DMS79 treated with DMSO at 0.1 percent for 48 hours (cell line): Measurements from ENCODE around the gene R3HDML.

Experiments used
- DNase-seq: peaks from one replicate; lab custom pipeline; 2025; lab: John Stamatoyannopoulos, UW

R3HDML gene

DNA sequence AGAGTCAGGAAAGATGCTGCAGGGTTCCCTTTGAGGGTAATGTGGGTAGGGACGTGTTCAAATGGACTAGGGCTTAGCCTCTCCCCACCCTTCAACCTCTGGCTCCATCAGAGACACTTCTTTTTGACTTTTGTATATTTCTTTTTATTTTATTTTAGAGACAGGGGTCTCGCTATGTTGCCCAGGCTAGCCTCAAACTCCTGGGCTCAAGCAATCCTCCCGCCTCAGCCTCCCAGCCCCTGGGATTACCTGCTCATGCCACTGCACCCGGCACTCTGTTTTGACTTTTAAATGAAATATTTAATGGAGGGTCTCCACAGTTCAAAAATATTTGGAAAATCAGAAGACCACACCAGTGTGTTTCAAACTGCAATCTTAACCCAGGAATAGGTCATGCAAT, 27.2 kb downstream of the R3HDML start:
- DNase-seq, result no peak

DNA sequence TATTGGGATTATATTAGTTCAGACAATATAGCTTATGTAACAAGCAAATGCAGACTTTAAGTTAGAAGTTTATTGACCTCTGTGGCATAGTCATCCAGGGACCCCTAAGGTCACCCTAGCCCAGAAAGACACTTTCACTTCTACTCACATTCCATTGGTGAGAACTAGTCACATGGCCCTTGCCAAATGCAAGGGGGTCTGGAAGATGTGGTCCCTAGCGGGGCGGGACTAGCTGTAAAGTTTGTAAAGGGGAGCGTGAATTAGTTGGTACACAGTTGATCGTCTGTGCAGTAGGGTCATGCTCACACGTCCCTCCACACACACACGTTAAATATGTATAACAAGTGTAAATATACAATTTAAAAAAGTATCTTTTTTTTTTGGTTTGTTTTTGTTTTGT, 27.9 kb downstream of the R3HDML start:
- no peak for DNase-seq

DNA sequence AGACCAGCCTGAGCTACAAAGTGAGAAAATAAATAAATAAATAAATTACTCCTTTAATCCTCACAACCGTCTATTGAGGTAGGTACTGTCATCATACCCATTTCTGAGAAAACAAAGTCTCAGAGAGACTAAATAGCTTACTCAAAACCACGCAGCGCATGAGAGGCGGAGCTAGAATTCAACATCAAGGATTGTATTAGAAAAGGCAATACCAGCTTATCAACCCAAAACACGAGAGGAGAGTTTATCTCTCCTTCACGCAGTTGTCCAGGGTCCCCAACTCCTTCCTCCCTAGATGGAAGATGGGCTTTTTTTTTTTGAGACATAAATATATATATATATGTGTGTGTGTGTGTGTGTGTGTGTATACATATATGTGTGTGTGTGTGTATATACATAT, 30.9 kb downstream of the R3HDML start:
- DNase-seq, result no peak

DNA sequence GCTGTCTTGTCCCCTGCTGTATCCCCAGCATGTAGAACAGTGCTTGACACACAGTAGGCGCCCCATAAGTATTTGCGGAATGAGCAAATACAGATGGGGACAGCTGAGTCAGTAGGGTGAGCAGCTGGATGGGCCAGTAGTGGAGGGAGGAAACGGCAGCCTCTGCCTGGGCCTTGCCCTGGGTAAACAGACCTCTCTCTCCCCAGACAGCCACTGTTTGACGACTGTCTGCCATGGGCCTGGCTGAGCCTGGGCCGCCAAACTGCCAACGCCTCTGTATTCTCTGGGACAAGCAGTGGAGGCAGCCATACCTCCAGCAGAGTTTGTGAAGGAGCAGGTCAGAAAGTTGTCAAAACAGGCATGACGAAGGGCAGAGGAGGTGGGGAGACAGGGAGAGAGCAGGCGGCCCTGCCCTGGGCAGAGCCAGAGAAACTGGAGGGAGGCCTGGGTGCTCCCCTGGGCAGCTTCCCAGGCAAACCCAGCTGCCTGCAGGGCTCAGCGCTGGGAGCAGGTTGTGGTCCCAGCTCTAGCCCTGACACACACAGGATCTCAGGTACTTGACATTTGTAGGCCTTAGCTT, 33.9 kb downstream of the R3HDML start:
- DNase-seq, result no peak

DNA sequence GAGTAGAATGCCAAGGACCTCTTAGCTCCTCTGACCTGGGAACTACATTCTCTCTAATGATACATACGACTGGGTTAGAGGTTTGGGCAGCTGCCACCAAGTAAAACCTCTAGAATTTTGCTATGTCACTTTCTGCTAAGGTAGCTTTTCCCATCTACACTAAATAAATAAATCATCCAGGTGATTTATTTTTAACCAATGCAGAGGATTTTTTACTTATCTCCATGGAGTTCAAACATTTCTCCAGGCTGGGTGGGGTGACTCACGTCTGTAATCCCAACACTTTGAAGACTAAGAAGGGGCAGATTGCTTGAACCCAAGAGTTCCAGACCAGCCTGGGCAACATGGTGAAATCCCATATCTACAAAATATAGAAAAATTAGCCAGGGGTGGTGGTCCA, 45.8 kb downstream of the R3HDML start:
- DNase-seq, result no peak

DNA sequence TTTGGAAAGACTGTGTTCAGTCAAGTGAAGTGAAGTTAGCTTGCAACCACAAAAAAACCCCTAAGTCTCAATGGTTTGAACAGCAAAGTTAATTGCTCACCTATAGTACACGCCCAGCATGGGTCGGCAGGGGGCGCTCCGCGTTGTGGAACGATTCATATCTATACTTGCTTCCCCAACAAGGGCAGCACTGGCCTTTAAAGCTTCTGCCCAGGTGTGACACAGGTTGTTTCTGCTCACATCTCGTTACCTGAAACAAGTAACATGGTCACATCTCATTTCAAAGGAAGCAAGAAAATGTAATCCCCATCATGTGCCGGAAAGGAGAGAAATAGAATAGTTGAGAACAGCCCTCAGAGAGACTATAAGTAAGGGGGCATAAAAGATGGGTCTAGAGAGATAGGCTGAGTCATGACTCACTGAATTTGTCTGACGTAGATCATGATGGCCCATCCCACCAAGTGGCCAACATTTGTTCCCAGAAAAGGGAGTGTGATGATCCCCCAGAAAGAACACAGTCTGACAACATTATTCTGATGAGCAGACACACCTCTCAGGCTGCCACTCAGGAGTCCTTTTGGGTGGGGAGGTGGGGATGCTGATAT, 47.7 kb downstream of the R3HDML start:
- DNase-seq, result peak; percentile 7

DNA sequence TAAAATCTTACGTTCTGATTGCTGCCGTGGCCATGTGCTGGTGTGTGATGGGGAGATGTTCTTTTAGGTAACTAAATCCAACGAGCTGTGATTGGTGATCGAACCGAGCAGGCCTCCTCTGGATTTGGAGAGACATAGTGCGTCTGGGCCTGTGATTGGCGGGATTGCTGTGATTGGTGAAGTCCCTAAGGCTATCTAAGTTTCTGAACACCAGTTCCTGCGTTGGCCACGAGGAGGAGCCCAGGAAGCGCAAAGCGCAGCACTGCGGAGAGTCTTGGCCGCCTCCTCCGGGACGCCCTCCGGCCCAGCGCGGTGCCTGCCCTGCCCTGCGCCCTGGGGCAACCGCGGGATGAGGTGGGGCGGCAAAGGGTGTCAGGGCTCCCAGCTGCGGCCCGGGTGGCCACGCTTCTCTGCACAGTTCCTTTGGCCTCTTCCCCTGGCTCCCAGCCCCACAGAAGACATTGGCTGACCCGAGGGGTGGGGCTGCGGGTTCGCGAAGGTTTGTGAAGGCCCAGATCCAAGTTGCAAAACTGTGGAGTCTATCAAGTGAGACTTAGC, 51.7 kb downstream of the R3HDML start:
- no peak for DNase-seq

DNA sequence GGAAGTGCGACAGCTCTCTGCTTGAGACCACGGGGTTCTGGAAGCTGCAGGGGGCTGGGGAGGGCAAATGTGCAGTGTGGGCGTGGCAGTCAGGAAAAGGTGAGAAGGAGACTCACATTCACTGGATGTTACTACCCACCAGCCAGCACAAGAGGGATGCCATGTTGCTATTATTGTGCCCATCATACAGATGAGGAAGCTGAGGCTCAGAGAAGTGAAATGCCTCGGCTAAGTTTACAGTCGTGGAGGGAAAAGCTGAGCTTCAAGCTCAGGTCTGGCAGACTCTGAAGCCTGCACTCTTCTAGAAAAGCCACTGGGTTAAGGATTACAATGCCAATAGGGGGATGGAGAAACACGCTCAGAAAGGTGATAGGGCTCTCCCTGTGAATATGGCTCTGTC, 53.0 kb downstream of the R3HDML start:
- DNase-seq, result no peak

DNA sequence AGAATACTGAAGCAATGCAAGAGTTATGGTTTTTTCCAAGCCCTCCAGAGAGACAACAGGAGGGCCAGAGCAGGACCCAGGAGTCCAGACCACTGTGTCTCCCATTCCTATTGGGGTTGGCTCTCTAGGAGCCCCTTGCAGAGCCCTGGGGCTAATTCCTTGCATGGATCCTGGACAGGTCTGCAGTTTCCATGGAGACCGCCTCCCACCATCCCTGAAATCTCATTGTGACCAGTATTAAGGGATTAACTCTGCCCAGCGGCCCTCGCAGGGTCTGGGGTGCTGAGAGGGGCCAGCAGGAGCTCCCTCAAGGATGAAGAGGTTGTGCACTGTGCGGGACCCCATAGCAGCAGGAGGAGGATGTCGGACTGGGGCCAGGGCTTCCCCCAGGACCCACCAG, 53.4 kb downstream of the R3HDML start:
- no peak for DNase-seq

DNA sequence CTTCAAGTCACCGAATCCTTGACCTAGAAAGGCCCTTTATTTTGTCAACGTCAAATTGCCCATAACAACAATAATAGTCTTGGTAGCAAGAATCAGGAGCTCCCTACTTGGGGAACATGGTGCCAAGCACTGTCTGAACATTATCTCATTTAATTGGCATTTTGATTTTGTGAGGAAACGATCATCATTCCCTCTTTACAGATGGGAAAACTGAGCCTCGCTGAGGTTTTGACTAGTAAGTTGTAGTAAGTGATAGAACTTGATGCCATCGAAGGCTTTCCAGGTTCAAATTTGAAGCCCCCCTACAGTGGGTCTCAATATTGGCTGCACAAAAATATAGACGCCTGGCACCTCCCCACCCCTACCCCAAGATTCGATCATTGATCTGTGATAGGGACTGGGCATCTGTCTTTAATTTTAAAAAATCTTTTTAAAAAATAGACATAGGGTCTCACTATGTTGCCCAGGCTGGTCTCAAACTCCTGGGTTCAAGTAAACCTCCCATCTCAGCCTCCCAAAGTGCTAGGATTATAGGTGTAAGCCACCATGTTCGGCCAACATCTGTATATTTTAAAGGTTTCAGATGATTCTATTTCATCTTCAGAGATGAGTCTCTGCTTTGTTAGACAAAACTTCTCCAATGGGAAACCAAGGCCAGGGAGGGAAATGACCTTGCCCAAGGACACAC, 55.4 kb downstream of the R3HDML start:
- DNase-seq, result no peak

DNA sequence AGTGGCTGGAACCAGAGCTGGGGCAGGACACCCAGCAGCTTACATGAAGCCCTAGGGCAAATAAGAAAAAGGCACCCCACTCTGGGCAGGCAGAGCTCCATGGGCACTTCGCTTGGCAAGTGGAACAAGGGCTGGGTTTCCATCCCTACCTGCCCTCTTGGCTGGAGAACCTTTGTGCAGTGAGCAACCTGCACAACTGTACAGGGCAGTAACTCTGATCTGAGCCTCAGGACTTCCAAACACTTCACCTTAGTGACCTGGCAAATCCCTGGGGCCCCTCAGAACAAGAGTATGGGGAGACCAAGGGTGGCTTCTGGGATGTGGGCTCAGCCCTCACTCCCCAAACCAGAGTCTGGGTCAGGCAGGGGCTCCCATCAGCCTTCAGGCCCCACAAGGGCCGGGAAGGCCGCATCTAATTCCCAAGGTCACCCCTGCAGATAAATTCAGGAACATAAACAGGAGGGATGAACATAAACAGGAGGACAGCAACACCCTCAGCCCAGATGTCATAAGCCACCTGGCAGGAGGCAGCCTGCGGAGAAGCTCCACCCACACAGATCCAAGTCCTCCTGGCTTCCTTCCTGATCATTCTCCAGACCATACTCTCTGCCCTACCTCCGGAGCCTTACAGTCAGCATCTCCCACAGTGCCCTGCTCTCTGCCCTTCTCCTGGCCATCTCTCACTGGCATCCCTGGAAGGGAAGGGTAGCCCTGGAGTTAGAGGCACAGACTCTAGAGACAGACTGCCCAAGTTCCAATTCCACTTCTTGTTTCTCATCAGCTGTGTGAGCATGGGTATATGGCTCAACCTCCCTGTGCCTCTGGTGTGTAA, 56.1 kb downstream of the R3HDML start:
- no peak for DNase-seq

DNA sequence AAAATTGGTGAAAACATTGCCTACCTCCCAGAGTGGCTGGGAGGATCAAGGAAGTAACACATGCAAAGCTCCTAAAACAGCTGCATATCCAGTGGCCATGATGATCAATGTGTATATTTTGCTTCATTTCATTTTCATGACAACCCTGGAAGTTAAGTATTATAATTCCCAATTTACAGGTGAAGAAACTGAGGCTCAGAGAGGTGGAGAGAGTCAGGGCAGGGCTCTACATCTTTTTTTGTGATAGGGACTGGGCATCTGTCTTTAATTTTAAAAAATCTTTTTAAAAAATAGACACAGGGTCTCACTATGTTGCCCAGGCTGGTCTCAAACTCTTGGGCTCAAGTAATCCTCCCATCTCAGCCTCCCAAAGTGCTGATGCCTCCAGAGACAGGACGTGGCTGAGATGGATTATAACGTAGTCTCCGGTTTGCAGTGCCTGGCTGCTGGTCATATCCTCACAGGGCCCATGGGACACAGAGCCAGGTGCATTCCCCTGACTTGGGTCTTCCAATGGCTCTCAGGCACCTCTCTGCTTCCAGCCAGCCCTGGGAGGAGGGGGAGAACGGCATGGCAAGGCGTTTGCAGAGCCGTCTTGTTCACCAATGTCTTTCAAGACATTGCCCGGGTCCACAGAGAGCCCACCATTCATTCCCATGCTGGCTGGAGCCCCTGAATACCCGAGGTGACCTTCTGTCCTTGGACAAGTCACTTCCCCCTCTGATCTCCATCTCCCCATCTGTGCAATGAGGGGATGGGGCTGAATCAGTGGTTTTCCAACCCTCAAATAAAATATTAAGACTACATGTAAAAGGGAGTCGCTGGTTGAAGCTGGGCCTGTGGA, 57.0 kb downstream of the R3HDML start:
- no peak for DNase-seq

DNA sequence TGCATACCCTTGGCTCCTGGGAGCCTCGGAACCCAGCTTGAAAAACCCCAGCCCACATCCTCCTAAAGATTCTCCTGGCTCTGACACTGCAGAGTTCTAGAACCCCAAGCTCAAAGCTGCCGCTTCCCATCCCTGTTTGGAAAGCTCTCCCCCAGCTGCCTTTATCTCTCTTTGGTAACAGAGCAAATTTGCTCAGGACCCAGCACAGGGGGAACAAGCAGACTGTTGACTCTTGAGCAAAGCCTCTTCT, 57.5 kb downstream of the R3HDML start:
- DNase-seq, result no peak

DNA sequence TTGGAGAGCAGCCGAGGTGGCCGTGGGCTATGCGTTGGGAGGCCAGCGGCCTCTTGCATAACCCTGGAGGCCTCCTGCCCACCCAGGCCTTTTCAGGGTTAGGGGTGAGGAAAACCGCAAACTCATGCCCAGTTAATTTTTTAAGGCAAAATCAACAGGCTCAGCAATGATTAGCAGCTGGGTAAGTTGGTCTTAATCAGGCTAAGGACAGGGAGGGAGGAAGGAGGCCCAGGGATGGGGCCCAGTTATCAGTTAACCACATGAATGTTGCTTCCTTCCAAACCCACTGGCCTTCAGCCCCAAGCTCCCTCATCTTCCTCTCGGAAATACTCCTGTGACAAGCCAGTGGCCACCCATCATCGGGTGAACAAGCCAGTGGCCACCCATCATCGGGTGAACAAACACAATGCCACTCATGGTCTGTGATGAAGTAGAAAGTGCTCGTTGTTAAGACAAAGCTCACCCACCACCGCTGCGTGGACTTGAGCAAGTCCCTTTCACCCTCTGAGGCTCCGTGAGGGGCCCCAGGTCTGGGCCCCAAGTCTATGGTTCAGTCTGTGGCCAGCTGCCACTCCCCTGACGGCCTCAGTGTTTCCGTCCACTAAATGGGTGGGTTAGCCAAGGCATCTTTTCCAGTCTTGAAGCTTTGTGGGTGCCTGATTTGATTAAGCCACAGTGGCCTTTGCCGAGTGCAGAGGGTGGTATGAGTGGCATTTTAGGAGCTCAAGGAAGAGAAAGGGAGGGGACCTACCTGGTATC, 58.0 kb downstream of the R3HDML start:
- DNase-seq, result no peak

DNA sequence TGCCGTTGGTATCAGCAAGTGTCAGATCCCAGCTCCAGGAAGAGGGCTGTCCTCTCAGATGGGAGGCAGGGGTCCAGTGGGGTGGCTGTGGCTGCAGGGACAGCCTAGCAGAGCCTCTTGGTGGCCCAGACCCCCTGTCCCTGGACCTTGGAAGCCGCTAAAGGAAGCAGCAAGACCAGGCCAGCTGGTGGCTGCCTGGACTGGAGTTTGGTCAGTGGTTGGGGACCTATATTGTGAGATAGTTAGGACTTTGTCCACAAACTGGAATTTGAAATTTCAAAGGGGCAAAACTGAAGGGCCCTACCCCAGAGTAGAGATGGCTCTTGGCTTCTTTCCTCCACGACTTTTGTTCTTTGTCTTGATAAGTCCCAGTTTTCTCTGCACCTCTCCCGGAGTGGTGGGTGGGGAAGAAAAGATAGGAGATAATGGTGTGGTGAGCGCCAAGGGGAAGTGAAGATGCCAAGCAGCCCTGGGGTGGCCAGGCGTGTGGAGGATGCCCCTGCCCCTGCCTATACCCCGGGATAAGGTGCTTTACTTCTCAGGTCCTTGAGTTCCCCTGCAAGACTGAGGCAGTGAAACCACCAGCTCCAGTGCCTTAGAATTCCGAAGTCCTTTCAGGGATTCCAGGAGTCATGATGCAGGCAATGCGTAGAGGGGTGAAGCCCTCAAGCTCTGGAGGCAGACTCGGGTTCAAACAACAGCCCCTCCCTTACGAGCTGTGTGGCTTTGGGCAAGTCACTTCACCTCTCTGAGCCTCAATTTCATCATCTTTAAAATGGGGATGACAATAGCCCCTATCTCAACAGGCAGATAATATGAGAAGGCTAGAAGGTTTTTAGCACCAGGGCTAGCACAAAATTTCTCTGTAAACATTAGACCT, 58.9 kb downstream of the R3HDML start:
- DNase-seq, result no peak

DNA sequence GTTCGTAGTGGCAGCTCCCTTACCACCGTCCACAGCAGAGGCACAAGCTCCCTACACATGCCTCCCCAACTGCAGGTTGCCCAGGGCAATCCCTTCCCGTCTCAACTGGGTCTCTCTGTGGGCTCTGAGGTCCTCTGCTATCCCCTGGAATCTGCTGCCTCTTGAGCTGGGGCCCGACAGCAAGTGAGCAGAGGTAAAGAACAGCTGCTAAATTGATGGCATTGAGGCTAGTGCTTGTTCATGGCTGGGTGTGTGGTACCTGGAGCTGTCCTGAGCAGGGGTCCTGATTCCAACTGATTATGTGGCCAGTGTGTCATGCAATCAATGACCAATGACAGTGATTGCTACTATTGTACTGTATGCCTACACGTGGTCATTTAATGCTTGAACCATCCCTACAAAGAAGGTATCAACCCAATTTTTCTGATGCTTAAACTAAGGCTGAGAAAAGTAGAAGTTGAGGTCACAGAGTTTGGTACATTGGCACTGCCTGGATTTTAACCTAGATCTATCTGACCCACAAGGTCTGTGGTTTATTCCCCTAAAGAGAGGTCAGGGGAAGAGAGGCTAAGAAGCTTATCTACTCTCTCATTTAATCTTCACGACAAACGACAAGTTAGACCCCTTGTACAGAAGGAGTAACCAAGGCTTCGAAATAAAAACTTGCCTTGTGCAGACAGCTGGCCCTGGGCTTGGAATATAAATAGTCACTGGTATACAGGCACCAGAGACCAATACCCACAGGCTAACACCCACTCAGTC, 59.7 kb downstream of the R3HDML start:
- no peak for DNase-seq

DNA sequence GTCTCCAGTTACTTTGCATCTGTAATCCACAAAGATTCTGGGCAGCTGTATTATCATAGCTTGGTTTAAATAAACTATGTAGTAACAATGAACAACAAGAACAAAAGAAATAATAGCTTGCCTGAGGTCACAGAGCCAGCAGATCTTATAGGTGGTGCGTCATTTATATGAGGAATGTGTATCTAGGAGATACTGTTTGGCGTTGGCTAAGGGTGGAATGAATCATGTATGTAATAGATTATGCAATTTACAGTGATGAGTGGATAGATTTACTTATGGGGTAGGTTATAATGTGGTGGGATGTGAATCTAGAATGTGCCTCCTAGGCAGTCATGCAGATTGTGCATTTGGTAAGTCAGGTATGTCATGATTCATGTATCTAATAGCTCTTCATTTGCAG, 61.5 kb downstream of the R3HDML start:
- DNase-seq, result no peak

DNA sequence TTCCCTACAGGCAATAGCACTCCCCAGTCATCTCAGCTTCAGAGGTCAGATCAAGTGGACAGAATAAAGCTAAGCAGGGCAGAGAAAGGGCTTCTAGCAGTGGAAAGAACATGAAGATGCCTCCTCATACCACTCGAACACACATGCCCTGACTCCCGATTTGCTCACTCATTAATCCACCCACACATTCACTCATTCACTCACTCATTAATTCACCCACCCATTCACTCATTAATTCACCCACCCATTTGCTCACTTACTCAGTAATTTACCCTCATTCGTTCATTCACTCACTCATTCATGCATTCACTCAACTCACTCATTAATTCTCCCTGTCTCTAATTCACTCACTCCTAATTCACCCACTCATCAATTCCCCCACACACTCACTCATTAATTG, 62.6 kb downstream of the R3HDML start:
- DNase-seq, result no peak

DNA sequence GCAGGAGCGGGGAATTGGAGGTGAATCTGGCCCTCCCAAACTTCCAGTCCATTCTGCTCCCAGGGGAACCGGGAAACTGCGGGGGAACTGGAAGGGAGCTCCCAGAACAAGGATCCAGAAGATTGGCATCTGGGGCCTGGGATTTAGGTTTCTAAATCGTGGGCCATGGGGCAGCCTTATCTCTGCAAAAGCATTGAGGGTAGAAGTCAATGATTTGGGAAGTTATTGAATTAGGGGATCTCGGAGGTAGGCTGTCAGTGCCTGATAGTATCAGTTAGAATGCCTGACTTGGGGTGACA, 63.8 kb downstream of the R3HDML start:
- DNase-seq, result no peak
